ENCODE data around the gene SHLD1. TPM values are rescaled to one million over a fixed set of nuclear protein-coding genes. Genes with fewer than 3 reads are reported as not detected.
A peak's percentile ranks its signal among the peaks of the same experiment; 100 is the strongest.

Gene SHLD1
- total RNA-seq, 2 experiments from 2014 or later: 10.1 TPM

DNA sequence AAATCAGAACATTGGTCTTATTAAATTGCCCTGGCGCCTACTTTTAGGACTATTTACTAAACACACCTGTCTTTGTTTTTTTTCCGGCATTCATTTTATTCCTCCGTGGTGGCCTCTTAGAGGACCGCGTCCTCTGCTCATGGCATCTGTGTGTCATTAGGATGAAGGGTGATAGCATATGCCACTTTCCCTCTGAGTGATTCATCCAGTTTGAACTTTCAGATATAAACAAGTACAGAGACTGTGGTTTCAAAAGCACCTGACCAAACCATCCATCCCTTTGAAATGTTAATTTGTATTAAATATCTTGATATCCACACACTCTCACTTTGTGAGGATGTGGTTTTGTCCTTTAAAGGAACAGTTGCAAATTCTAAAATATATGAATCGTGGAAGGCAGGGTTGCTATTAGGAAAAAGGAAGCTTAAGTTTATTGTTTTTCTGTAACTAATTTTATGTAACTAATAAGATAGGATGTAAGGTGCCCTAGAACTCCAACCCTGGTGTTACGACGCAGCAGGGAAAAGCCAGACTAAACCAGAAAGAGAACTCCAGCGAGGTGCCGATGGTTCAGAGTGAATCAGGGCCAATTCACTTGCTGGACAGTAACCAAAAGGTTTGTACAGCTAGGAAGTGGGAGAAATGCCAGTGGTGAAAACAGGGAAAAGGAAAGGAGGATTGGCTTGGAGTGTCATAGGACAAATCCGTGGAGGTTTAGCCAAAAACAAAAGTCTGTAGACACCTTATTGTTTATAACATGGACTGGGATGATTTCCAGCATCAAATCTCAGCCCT, 98.7 kb downstream of the SHLD1 start:
- H3K4me1 Mint-ChIP-seq (ENCODE audit: low read depth): peaks cover 22% of the 10 kb centered on the region
- no peak for DNase-seq

DNA sequence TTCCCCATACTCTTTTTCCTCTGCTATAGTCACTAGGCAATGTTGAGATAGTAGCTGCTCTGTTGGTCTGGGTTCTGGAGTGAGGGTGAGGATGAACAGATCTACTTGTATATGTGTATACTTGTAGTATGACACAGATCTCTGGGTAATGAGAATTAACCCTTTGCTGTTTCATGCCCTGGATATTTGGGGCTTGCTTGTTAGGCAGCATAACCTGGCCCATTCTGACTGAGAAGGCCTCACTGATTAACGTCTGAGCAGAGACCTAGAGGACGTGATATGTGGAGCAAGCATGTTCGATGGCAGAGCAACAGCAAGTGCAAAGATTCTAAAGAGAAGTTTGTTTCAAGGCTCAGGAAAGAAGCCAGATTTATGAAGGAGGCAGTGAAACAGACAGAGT, 105.7 kb downstream of the SHLD1 start:
- no peak for DNase-seq
- H3K9me3 Mint-ChIP-seq: no peaks in the 10 kb centered on the region
- H3K4me3 Mint-ChIP-seq: no peak overlapping the region
- H3K27ac Mint-ChIP-seq: no peak overlapping the region
- CTCF ChIA-PET: no interaction called here
- intact Hi-C loops (cut with micrococcal nuclease): loop anchor here (2.0 kb wide), 1 partner anchor 63 kb away; no protein-coding TSS in a partner anchor
- no peaks in the 10 kb centered on the region for H3K27me3 Mint-ChIP-seq (ENCODE audit: low read depth)
- H3K36me3 Mint-ChIP-seq (ENCODE audit: low read depth): no peaks in the 10 kb centered on the region
- no peaks in the 10 kb centered on the region for H3K4me1 Mint-ChIP-seq (ENCODE audit: low read depth)

More for the DNA sequence above, 98.7 kb downstream of the SHLD1 start:
- Mint-ChIP-seq H3K4me3 (no peak overlapping the region), H3K27ac (peak overlapping the region; percentile 24), H3K9me3 (no peaks in the 10 kb centered on the region), H3K27me3 (ENCODE audit: low read depth) (no peaks in the 10 kb centered on the region), H3K36me3 (ENCODE audit: low read depth) (no peaks in the 10 kb centered on the region)
- intact Hi-C loops (cut with micrococcal nuclease): no loop called here
- CTCF ChIA-PET: no interaction called here

DNA sequence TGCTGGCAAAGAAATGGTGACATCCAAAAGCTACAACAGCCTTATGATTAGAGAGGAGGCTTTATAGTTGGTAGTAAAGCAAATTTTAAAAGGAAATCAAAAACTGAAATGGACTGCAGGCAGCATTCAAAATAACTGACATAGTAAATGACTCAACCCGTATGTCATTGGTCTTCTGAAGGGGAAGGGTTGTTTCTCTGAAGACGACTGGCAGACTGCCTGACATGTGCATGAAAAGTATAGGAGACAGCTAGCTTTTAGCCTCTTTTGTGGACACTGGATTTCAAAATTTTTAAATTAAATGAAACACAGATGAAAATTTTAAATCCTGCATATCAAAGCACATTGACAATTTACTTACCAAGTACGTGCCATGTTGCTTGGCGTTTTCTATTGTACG, 109.4 kb downstream of the SHLD1 start:
- DNase-seq: no peak
- Mint-ChIP-seq H3K4me1 (ENCODE audit: low read depth) (peaks cover 8% of the 10 kb centered on the region), H3K27me3 (ENCODE audit: low read depth) (no peaks in the 10 kb centered on the region), H3K36me3 (ENCODE audit: low read depth) (peaks cover 4% of the 10 kb centered on the region), H3K9me3 (no peaks in the 10 kb centered on the region), H3K27ac (no peak overlapping the region), H3K4me3 (no peak overlapping the region)
- CTCF ChIA-PET: interaction anchor here (1.0 to 1.2 kb wide), 2 partner anchors 99 to 330 kb away, joined by 3 read pairs; no protein-coding TSS in a partner anchor
- intact Hi-C loops (cut with micrococcal nuclease): no loop called here

DNA sequence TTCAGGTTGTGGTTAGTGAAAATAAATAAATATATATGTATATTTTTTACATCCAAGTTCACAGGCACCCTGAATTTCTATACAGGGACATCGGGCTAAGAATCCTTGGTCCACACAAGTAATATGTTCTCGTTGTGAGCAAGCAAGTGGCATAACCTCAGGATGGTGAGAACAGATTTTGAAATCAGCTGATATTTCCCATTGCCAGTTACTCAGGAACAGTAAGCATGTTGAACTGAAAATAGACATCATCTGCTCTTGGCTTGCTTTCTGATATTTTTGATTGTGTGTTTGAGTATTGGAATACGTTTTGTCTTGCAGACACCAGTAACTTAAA, 112.5 kb downstream of the SHLD1 start:
- DNase-seq: no peak
- intact Hi-C loops (cut with micrococcal nuclease): no loop called here
- Mint-ChIP-seq H3K27me3 (ENCODE audit: low read depth) (no peaks in the 10 kb centered on the region), H3K4me1 (ENCODE audit: low read depth) (peaks cover 8% of the 10 kb centered on the region), H3K9me3 (no peaks in the 10 kb centered on the region), H3K4me3 (no peak overlapping the region), H3K27ac (no peak overlapping the region), H3K36me3 (ENCODE audit: low read depth) (peaks cover 4% of the 10 kb centered on the region)
- CTCF ChIA-PET: no interaction called here

DNA sequence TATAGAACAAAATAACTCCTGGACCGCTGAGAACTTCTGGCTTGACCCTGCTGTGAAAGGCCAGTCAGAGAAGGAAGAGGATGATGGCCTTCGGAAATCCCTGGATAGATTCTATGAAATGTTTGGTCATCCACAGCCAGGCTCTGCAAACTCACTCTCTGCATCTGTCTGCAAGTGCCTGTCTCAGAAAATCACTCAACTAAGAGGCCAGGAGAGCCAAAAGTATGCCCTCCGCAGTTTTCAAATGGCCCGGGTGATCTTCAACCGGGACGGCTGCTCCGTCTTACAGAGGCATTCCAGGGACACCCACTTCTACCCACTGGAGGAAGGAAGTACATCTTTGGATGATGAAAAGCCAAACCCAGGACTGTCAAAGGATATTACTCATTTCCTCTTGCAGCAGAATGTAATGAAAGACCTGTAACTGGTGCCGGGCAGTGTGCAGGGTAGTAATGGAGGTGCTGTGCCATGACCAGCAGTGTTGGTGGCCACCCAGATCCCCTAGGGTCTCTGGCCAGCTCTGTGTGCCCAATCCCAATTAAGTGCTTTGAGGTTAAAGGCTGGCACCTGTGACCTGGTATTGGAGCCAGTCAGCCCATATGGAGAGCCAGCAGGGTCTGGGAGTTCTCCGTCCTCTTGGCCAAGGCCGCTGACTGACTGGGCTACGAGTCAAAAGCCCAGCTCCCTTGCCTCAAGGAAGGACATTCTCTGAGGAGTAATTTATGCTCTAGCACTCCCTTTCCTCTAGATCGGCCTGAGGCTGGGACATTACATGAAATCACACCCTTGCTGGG, 113.0 kb downstream of the SHLD1 start:
- intact Hi-C loops (cut with micrococcal nuclease): no loop called here
- Mint-ChIP-seq H3K36me3 (ENCODE audit: low read depth) (peaks cover 4% of the 10 kb centered on the region), H3K27me3 (ENCODE audit: low read depth) (no peaks in the 10 kb centered on the region), H3K4me3 (no peak overlapping the region), H3K27ac (no peak overlapping the region), H3K9me3 (no peaks in the 10 kb centered on the region), H3K4me1 (ENCODE audit: low read depth) (peaks cover 8% of the 10 kb centered on the region)
- CTCF ChIA-PET: no interaction called here
- no peak for DNase-seq

DNA sequence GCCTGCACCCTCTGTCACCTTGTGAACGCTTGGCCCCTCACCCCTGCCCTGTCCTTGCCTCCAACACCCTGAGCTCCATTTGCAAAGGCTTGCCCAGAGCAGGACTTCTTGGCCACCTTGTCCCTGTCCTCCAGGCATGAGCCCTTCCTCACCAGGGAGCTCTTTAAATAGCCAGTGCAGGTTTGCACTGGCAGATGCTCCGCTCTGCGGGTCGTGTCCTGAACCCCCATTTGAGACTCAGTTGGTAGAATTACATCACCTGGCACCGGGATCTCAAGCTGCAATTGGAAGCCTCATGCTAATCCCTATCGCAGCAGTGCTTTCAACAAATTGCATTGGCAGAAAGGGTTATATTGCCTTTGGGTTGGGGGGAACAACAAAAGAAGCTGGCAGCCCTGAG, 114.2 kb downstream of the SHLD1 start:
- peaks cover 4% of the 10 kb centered on the region for H3K36me3 Mint-ChIP-seq (ENCODE audit: low read depth)
- intact Hi-C loops (cut with micrococcal nuclease): no loop called here
- no peaks in the 10 kb centered on the region for H3K9me3 Mint-ChIP-seq
- peaks cover 8% of the 10 kb centered on the region for H3K4me1 Mint-ChIP-seq (ENCODE audit: low read depth)
- H3K27ac Mint-ChIP-seq: no peak overlapping the region
- no peak for DNase-seq
- H3K27me3 Mint-ChIP-seq (ENCODE audit: low read depth): no peaks in the 10 kb centered on the region
- H3K4me3 Mint-ChIP-seq: no peak overlapping the region
- CTCF ChIA-PET: no interaction called here

DNA sequence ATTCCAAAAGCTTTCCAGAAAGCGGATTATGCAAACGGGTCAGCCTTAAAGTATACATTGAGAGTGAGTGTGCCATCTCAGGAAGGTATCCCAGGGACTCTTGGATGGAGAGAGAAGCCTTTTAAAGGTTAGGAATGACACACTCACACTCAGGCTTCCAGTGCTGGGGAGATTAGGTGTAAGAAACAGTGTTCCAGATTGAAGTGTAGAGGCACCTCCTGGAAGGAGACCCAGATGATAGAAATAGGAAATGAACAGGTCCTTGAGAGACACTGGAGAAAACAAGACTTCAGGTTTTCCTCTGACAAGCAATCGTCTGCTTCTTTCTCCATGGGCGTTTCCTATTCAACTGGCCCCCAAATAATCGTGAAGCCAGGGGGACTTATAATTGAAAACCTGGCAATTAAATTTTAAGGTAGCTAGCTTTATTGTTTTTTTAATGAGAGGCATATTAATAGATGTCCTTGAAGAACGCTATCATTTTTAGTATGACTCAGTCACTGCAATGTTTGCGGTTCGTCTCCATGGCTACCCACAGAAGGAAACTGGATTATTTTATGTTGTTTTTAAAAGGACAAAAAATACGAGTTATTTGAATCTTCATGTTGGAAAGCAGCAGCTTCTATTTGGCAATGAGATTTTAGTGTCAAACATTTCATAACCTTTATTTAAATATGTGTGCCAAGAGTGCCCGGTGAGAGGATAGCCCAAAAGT, 114.8 kb downstream of the SHLD1 start:
- no peak for DNase-seq
- Mint-ChIP-seq H3K27ac (no peak overlapping the region), H3K4me1 (ENCODE audit: low read depth) (peaks cover 8% of the 10 kb centered on the region), H3K9me3 (no peaks in the 10 kb centered on the region), H3K27me3 (ENCODE audit: low read depth) (no peaks in the 10 kb centered on the region), H3K36me3 (ENCODE audit: low read depth) (peaks cover 4% of the 10 kb centered on the region), H3K4me3 (no peak overlapping the region)
- intact Hi-C loops (cut with micrococcal nuclease): no loop called here
- CTCF ChIA-PET: no interaction called here

DNA sequence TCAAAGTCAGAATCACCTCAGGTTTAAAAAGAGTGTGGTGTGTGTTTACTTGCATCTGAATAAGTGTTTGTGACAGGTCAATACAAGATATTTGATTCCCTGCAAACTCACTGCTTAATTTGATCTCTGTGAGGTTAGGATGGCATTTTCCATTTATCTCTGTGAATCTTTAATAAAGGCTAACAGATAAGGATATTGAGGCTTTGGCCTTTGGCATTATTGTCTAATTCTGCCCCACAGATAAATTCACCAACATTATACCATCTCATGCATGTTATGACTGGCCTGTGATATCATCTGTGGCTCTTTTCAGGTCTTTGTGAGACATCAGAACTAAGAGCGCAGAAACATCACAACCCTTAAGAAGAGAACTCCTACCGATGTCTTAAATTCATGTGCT, 115.4 kb downstream of the SHLD1 start:
- peaks cover 4% of the 10 kb centered on the region for H3K36me3 Mint-ChIP-seq (ENCODE audit: low read depth)
- no peak overlapping the region for H3K27ac Mint-ChIP-seq
- intact Hi-C loops (cut with micrococcal nuclease): no loop called here
- H3K9me3 Mint-ChIP-seq: no peaks in the 10 kb centered on the region
- H3K4me3 Mint-ChIP-seq: no peak overlapping the region
- H3K27me3 Mint-ChIP-seq (ENCODE audit: low read depth): no peaks in the 10 kb centered on the region
- H3K4me1 Mint-ChIP-seq (ENCODE audit: low read depth): peaks cover 8% of the 10 kb centered on the region
- CTCF ChIA-PET: no interaction called here
- DNase-seq: no peak

DNA sequence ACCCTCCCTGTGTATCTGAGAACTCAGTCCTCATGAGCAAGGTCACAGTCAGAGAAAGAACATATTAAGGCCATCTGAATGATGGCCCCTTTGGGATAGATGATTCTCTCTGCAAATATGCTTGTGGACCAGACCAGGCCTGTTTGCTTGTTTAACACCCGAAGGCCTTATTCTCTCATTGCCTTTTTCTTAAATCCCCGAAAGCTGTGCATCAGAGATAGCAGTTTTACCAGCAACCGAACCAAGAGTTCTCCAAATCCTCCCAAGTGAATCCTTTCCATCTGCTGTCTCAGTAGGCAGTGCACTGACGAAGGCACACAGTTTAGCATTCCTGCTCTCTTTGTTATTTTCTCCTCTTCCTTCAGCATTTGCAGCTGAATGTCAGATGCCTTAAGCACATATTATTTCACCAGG, 120.4 kb downstream of the SHLD1 start:
- H3K4me1 Mint-ChIP-seq (ENCODE audit: low read depth): no peaks in the 10 kb centered on the region
- no peaks in the 10 kb centered on the region for H3K36me3 Mint-ChIP-seq (ENCODE audit: low read depth)
- no peak for DNase-seq
- H3K9me3 Mint-ChIP-seq: no peaks in the 10 kb centered on the region
- CTCF ChIA-PET: no interaction called here
- no peak overlapping the region for H3K27ac Mint-ChIP-seq
- no peaks in the 10 kb centered on the region for H3K27me3 Mint-ChIP-seq (ENCODE audit: low read depth)
- intact Hi-C loops (cut with micrococcal nuclease): no loop called here
- H3K4me3 Mint-ChIP-seq: no peak overlapping the region

DNA sequence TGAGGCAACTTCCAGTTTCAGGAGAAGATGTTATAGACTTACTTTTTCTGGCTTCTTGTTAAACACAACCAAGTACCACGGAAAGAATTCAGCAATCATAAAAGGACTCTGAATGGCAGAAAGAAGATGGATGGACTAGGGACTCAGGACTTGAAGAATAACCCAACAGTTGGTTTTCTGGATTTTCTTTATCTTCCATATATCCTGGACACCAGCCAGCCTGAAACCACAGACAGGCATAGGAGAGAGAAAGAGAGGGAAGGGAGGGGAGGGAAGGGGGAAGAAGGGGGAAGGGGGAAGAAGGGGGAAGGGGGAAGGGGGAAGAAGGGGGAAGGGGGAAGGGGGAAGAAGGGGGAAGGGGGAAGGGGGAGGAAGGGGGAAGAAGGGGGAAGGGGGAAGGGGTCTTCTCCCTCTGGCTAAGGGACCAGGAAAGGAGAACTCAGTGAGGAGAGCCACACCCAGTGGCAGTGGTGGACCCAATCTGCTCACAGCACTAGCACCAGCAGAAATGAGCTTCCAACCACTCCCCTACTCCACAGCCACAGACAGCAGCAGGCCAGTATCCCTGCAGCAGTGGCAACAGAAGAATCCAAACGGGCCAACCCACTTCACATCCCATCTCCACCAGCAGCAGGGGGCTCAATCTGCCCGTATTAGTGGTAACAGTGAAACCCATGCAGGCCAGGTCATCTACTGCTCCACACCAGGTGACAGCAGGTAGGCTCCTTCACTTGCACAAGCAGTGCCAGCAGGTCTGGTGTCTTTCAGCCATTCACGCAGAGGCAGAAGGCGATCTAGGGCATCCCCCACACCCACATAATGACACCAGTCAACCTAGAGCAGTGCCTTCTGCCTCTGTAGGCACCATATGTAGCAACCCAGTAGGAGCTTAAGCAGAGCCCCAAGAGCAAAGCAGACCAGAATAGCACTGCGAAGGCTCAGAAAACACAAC, 121.5 kb downstream of the SHLD1 start:
- Mint-ChIP-seq H3K36me3 (ENCODE audit: low read depth) (no peaks in the 10 kb centered on the region), H3K4me3 (no peak overlapping the region), H3K27me3 (ENCODE audit: low read depth) (no peaks in the 10 kb centered on the region), H3K4me1 (ENCODE audit: low read depth) (no peaks in the 10 kb centered on the region), H3K9me3 (peaks cover 3% of the 10 kb centered on the region), H3K27ac (no peak overlapping the region)
- intact Hi-C loops (cut with micrococcal nuclease): no loop called here
- DNase-seq: no peak
- CTCF ChIA-PET: interaction anchor here (0.5 kb wide), 1 partner anchor 289 kb away, joined by 6 read pairs; no protein-coding TSS in a partner anchor

DNA sequence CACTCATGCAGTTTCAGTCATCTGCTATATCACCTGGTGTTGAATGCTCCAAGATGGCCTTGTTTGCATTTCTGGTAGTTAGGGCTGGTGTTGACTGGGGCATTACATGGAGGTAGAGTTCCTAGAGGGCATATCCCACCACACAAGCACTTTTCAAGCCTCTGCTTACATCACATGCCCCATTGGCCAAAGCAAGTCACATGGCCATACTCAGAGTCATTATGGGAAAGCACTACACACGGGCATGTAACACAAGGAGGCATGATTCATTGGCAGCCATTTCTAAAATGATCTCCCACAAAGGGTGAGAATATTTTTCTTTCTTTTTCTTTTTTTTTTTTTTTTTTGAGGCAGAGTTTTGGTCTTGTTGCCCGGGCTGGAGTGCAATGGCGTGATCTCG, 126.9 kb downstream of the SHLD1 start:
- Mint-ChIP-seq H3K36me3 (ENCODE audit: low read depth) (no peaks in the 10 kb centered on the region), H3K4me1 (ENCODE audit: low read depth) (peaks cover 4% of the 10 kb centered on the region), H3K27me3 (ENCODE audit: low read depth) (no peaks in the 10 kb centered on the region), H3K27ac (no peak overlapping the region), H3K4me3 (no peak overlapping the region), H3K9me3 (peaks cover 3% of the 10 kb centered on the region)
- intact Hi-C loops (cut with micrococcal nuclease): no loop called here
- CTCF ChIA-PET: no interaction called here
- DNase-seq: no peak

DNA sequence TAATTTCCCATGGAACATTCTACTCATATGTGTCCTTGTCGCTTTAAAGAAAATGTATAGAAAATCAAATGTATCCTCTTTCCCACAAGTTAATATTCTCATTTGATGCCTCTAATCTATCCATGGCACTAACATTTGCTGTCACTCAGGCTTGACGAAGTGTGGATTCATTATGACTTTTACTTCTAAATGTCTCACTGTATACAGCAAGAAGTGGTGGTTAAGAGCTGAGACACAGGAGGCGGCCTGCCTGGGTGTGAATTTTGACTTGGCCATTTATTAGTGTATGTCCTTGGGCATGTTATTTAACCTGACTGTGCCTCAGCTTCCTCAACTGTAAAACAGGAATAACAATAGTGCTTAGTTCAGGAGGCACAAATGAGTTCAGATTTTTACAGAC, 130.1 kb downstream of the SHLD1 start:
- Mint-ChIP-seq H3K4me1 (ENCODE audit: low read depth) (peaks cover 4% of the 10 kb centered on the region), H3K9me3 (peaks cover 3% of the 10 kb centered on the region), H3K4me3 (no peak overlapping the region), H3K27ac (no peak overlapping the region), H3K27me3 (ENCODE audit: low read depth) (no peaks in the 10 kb centered on the region), H3K36me3 (ENCODE audit: low read depth) (no peaks in the 10 kb centered on the region)
- intact Hi-C loops (cut with micrococcal nuclease): no loop called here
- DNase-seq: no peak
- CTCF ChIA-PET: no interaction called here
